Skeletal muscle tissue (tissue), 4 donors: Measurements from ENCODE around the gene YEATS2. TPM values are rescaled to one million over a fixed set of nuclear protein-coding genes. Genes with fewer than 3 reads are reported as not detected.

Experiments
- H3K27ac ChIP-seq: one replicate; pipeline ENCODE4 v1.7.0; 2013; ENCODE audit warnings: mild to moderate bottlenecking, low read depth, low read length, inconsistent platforms
- H3K27me3 ChIP-seq, 3 donors: one replicate each; pipeline ENCODE4 v1.7.0; 2013; ENCODE audit warnings: low read length in 3 of 3; ENCODE audit not compliant: control insufficient read depth in 3 of 3, insufficient read depth in 3 of 3
- H3K36me3 ChIP-seq, 3 donors: one replicate each; pipeline ENCODE4 v1.7.0; 2013; ENCODE audit warnings: low read length in 3 of 3; ENCODE audit not compliant: control insufficient read depth in 3 of 3, insufficient read depth in 3 of 3
- H3K4me1 ChIP-seq, 3 donors: one replicate each; pipeline ENCODE4 v1.7.0; 2013; ENCODE audit warnings: low read length in 3 of 3, mild to moderate bottlenecking in 3 of 3; ENCODE audit not compliant: control insufficient read depth in 3 of 3, insufficient read depth in 3 of 3
- H3K4me3 ChIP-seq, 3 donors: one replicate each; pipeline ENCODE4 v1.7.0; 2013; ENCODE audit warnings: low read length in 3 of 3
- H3K9ac ChIP-seq, 3 donors: one replicate each; pipeline ENCODE4 v1.7.0; 2013; ENCODE audit warnings: low read length in 3 of 3, mild to moderate bottlenecking in 3 of 3, moderate library complexity in 2 of 3, low read depth in 1 of 3
- H3K9me3 ChIP-seq, 3 donors: one replicate each; pipeline ENCODE4 v1.7.0; 2013; ENCODE audit warnings: low read length in 3 of 3; ENCODE audit not compliant: control insufficient read depth in 3 of 3
- total RNA-seq: library from RNA; depleted of rRNA; stranded (reverse); fragments of >200 nt; gene quantifications from one replicate; pipeline ENCODE4 v1.2.3, GENCODE V29; 2014
- donor health status: Osteomylitis.

YEATS2 gene
- total RNA-seq, 1 donor from 2014 or later = 21.4 TPM

DNA sequence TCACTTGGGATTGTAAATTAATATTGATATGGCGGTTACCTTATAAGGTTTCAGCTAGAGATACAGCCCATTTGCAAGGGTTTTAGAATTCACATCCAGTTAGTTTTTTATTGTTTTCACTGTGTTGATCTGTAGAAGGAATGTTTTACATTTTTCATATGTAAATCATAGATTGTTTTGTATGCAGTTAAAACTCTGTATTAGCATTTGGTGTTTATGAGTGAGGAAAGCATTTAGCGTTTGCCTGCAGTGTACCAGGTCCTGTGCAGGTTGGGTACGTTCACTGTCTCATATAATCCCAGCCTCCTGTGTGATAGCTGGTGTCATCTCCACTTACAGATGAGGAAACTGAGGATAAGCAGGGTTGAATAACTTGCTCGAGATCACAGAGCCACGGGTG is 104.0 kb downstream of the YEATS2 start:
- no peaks in the 10 kb centered on the region for H3K27me3 ChIP-seq
- no peak overlapping the region for H3K9ac ChIP-seq
- no peaks in the 10 kb centered on the region for H3K9me3 ChIP-seq
- no peak overlapping the region for H3K4me3 ChIP-seq
- H3K27ac ChIP-seq = no peak overlapping the region
- H3K4me1 ChIP-seq = no peaks in the 10 kb centered on the region
- H3K36me3 ChIP-seq = peaks cover 41 to 58% (median 48%) of the 10 kb centered on the region in 3 donors

DNA sequence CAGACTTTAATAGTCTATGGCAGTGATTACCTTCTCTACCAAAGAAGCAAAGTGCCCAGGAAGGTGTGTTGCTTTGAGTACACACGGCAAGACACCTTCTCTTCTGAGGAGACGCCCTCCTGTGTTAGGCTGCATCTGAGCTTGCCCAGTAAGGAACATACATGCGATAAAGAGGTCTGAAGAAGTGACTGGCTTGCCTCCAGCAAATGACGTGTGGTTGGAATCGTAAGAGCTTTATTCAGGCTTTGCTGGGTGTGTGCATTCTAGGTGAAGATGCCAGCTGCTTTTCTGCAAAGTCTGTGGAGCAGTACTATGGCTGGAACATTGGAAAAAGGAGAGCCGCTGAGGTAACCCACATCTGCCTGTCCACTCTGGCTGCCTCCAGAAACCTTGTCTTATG is 105.4 kb downstream of the YEATS2 start:
- Histone ChIP-seq H3K27me3 (no peaks in the 10 kb centered on the region), H3K4me3 (no peak overlapping the region), H3K36me3 (peaks cover 48 to 67% (median 57%) of the 10 kb centered on the region in 3 donors), H3K4me1 (no peaks in the 10 kb centered on the region), H3K27ac (no peak overlapping the region), H3K9me3 (no peaks in the 10 kb centered on the region), H3K9ac (no peak overlapping the region)

GRCh38 chr3:183807209-183807728 is 109.7 kb downstream of the YEATS2 start:
- no peaks in the 10 kb centered on the region for H3K27me3 ChIP-seq
- no peaks in the 10 kb centered on the region for H3K4me1 ChIP-seq
- H3K36me3 ChIP-seq = peaks cover 43 to 73% (median 60%) of the 10 kb centered on the region in 3 donors
- no peak overlapping the region for H3K9ac ChIP-seq
- H3K27ac ChIP-seq = no peak overlapping the region
- no peaks in the 10 kb centered on the region for H3K9me3 ChIP-seq
- H3K4me3 ChIP-seq = no peak overlapping the region

DNA sequence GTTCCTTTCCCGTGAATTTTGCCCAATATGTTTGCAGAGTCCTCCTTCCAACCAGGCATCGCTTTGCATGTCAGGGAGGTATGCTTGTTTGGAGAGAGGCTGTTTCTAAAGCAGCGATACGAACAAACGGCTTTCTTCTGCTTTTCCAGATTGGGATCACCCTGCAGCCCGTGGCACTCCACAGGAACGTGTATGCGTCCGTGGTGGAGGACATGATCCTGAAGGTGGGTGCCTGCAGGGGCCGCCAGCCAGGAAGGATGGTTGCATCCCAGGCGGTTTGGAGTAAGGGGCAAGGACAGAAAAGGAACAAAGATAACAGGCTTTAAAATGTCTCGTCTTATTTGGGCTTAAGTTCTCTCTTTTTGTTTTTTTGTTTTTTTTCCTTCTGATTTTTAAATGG is 110.3 kb downstream of the YEATS2 start:
- Histone ChIP-seq H3K36me3 (peaks cover 42 to 72% (median 62%) of the 10 kb centered on the region in 3 donors), H3K27ac (no peak overlapping the region)

DNA sequence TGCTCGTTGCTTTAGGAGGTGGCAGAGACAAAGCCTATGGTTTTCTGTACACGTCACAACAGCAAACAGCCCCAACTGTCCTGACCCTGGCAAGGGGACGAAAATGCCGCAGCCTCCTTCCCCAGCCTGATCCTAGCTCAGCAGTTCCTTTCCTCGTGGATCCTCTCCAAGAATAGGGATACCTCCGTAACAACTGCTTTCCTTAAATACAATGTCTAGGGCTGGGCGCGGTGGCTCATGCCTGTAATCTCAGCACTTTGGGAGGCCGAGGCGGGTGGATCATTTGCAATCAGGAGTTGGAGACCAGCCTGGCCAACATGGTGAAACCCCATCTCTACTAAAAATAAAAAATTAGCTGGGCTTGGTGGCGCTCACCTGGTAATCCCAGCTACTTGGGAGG is 110.8 kb downstream of the YEATS2 start:
- no peaks in the 10 kb centered on the region for H3K27me3 ChIP-seq
- H3K27ac ChIP-seq = no peak overlapping the region
- no peak overlapping the region for H3K4me3 ChIP-seq
- peaks cover 0 to 3% (median 0%) of the 10 kb centered on the region in 3 donors for H3K4me1 ChIP-seq
- H3K36me3 ChIP-seq = peaks cover 40 to 71% (median 61%) of the 10 kb centered on the region in 3 donors
- no peaks in the 10 kb centered on the region for H3K9me3 ChIP-seq
- no peak overlapping the region for H3K9ac ChIP-seq

More for the DNA sequence above, 110.3 kb downstream of the YEATS2 start:
- no peaks in the 10 kb centered on the region for H3K27me3 ChIP-seq
- H3K4me3 ChIP-seq = no peak overlapping the region
- H3K9me3 ChIP-seq = no peaks in the 10 kb centered on the region
- no peak overlapping the region for H3K9ac ChIP-seq
- H3K4me1 ChIP-seq = peaks cover 0 to 2% (median 0%) of the 10 kb centered on the region in 3 donors

- H3K27me3 ChIP-seq = no peaks in the 10 kb centered on the region
- peaks cover 0 to 3% (median 0%) of the 10 kb centered on the region in 3 donors for H3K4me1 ChIP-seq
- H3K9me3 ChIP-seq = no peaks in the 10 kb centered on the region
- peaks cover 35 to 65% (median 57%) of the 10 kb centered on the region in 3 donors for H3K36me3 ChIP-seq
- no peak overlapping the region for H3K4me3 ChIP-seq
- H3K9ac ChIP-seq = no peak overlapping the region
- H3K27ac ChIP-seq = no peak overlapping the region
These were observed 111.7 kb downstream of the YEATS2 start for GRCh38 chr3:183809270-183809669.

DNA sequence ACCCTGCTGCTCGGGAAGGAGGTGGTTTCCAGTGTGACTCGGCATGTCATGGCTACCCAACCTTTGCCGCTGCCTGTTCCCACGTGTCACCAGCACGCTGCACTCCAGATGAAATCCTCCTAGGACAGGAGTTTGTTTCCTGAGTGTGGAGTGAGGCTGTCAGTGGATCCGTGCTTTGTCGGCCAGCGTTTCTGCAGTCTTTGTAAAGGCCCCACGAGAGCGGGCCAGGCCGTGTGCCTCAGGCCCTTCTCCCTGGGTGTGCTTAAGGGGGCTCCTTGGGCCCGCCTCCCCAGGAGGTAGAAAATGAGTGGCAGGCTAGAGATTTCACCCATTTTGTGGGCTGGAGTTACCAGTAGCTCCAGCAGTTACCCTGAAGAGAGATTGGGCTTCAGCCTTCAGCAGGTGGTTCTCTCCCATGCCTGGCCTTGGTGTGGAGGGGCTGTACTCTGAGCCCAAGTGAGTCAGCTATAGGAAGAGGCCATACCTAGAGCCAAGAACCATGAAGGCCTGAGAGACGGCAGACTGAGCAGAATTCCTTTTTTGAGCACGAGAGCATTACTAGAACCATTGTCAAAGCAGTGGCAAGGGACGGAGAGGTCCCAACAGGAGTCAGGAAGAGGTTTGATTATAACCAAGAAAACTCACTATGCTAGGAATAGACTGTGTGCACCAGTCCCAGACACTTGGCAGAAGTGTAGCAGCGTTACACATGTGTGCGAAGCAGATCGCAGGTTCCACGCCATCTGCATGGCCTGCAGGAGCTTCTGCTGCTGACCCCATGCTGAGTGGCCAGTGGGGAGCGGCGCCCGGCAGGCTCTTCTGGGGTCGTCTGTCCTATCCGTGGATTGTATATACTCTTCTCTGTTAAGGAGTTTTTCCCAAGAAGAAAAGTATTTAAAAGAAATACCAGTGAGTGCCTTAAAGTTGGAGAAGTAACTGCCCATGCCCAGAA is 113.3 kb downstream of the YEATS2 start:
- Histone ChIP-seq H3K4me1 (peaks cover 0 to 3% (median 0%) of the 10 kb centered on the region in 3 donors), H3K4me3 (no peak overlapping the region), H3K27me3 (no peaks in the 10 kb centered on the region), H3K9ac (no peak overlapping the region), H3K27ac (no peak overlapping the region), H3K36me3 (peaks cover 39 to 57% (median 55%) of the 10 kb centered on the region in 3 donors), H3K9me3 (no peaks in the 10 kb centered on the region)

DNA sequence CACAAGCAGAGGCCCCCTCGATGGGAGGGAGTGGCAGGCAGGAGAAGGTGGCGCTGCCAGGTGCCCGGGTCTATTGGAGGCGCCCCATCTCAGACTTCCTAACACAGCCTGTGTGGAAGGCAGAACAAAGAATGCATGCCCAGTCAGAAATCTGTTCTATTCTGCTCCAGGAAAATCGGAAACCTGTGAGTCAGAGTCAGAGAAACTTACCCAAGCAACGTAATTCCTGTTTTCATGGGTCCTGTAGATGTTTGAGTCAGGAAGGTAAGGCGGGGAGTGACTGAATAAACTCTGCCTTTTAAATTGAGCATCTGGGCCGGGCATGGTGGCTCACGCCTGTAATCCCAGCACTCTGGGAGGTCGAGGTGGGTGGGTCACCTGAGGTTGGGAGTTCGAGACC is 114.0 kb downstream of the YEATS2 start:
- Histone ChIP-seq H3K27me3 (no peaks in the 10 kb centered on the region), H3K4me1 (peaks cover 0 to 3% (median 0%) of the 10 kb centered on the region in 3 donors), H3K27ac (no peak overlapping the region), H3K9ac (no peak overlapping the region), H3K36me3 (peaks cover 45 to 58% (median 57%) of the 10 kb centered on the region in 3 donors), H3K4me3 (no peak overlapping the region), H3K9me3 (no peaks in the 10 kb centered on the region)

GRCh38 chr3:183812761-183813445 is 115.3 kb downstream of the YEATS2 start:
- H3K27me3 ChIP-seq = no peaks in the 10 kb centered on the region
- peak overlapping the region in 1 of 3 donors; percentile 12 for H3K9ac ChIP-seq
- H3K27ac ChIP-seq = no peak overlapping the region
- H3K4me3 ChIP-seq = no peak overlapping the region
- H3K4me1 ChIP-seq = peaks cover 0 to 9% (median 2%) of the 10 kb centered on the region in 3 donors
- H3K9me3 ChIP-seq = no peaks in the 10 kb centered on the region
- H3K36me3 ChIP-seq = peaks cover 43 to 56% (median 47%) of the 10 kb centered on the region in 3 donors
